Fibroblast of lung (primary cell): Measurements from ENCODE around the gene SNX19. TPM values are rescaled to one million over a fixed set of nuclear protein-coding genes. Genes with fewer than 3 reads are reported as not detected.

Experiments used
- DNase-seq, 2 donors: peaks; one replicate each; pipeline versions ENCODE4 v3.0.0 to v3.0.0-alpha.2; 2010; ENCODE audit warnings: low read depth in 2 of 2
- H2AFZ ChIP-seq: 2 replicates; pipeline ENCODE4 v1.5.1; 2012; ENCODE audit warnings: low read length, control low read depth, inconsistent platforms
- H3K27ac ChIP-seq: 2 replicates; pipeline ENCODE4 v1.5.1; 2011; ENCODE audit warnings: low read length, control low read depth; ENCODE audit not compliant: insufficient read depth
- H3K27me3 ChIP-seq: 2 replicates; pipeline ENCODE4 v1.5.1; 2011; ENCODE audit warnings: mild to moderate bottlenecking, low read length; ENCODE audit not compliant: control insufficient read depth, insufficient read depth
- H3K36me3 ChIP-seq: 2 replicates; pipeline ENCODE4 v1.5.1; 2011; ENCODE audit warnings: low read length; ENCODE audit not compliant: control insufficient read depth, insufficient read depth
- H3K4me1 ChIP-seq: 2 replicates; pipeline ENCODE4 v1.5.1; 2011; ENCODE audit warnings: low read length; ENCODE audit not compliant: control insufficient read depth, insufficient read depth; ENCODE audit errors: extremely low read depth
- H3K4me2 ChIP-seq: 2 replicates; pipeline ENCODE4 v1.5.1; 2011; ENCODE audit warnings: low read length, control low read depth; ENCODE audit not compliant: insufficient read depth; ENCODE audit errors: extremely low read depth
- H3K4me3 ChIP-seq, 4 experiments: fragments of 200-600 bp in 1 of 4; sonication (generic) in 1 of 4; replicated peaks in 1 of 4; 2 replicates each; pipeline ENCODE4 v1.5.1; 2011 to 2016; ENCODE audit warnings: low read length in 4 of 4, low read depth in 3 of 4, mild to moderate bottlenecking in 3 of 4, control low read depth in 2 of 4, inconsistent platforms in 1 of 4, mixed read lengths in 1 of 4; ENCODE audit not compliant: insufficient read depth in 1 of 4; ENCODE audit errors: control extremely low read depth in 1 of 4
- H3K79me2 ChIP-seq: 2 replicates; pipeline ENCODE4 v1.5.1; 2012; ENCODE audit warnings: mild to moderate bottlenecking, low read length, inconsistent platforms; ENCODE audit not compliant: control insufficient read depth, insufficient read depth
- H3K9ac ChIP-seq: 2 replicates; pipeline ENCODE4 v1.5.1; 2011; ENCODE audit warnings: mild to moderate bottlenecking, low read length, control low read depth; ENCODE audit not compliant: insufficient read depth
- H3K9me3 ChIP-seq: 2 replicates; pipeline ENCODE4 v1.5.1; 2012; ENCODE audit warnings: low read depth, low read length; ENCODE audit not compliant: control insufficient read depth, insufficient read depth
- H4K20me1 ChIP-seq: 2 replicates; pipeline ENCODE4 v1.5.1; 2011; ENCODE audit warnings: low read length; ENCODE audit not compliant: control insufficient read depth, insufficient read depth; ENCODE audit errors: extremely low read depth
- EZH2 ChIP-seq: IDR thresholded peaks from 2 replicates; pipeline ENCODE4 v1.5.1; 2012; ENCODE audit warnings: low read length, control low read depth, mild to moderate bottlenecking; ENCODE audit errors: missing control alignments
- polyA plus RNA-seq, 2 donors: library from polyadenylated mRNA; depleted of rRNA in 1 of 2; stranded (reverse) in 1 of 2; unstranded in 1 of 2; fragments of >200 nt; gene quantifications; 2 replicates each; pipeline ENCODE4 v1.2.1, GENCODE V29; 2011 to 2012; ENCODE audit warnings: missing spikeins in 1 of 2
- total RNA-seq: library from RNA; depleted of rRNA; stranded (reverse); fragments of >200 nt; gene quantifications from 2 replicates; pipeline ENCODE4 v1.2.1, GENCODE V29; 2014
- TF ChIP-seq, protein P1 (sequence below), 2 donors: IDR thresholded peaks in 1 of 2; conservative IDR thresholded peaks in 1 of 2; 1 replicate in 1 of 2; 2 replicates in 1 of 2; pipeline ENCODE4 v1.5.1; 2011 to 2012; ENCODE audit warnings: low read length in 2 of 2, control low read depth in 1 of 2, inconsistent platforms in 1 of 2, low read depth in 1 of 2, mild to moderate bottlenecking in 1 of 2

Gene SNX19
- total and polyA plus RNA-seq, 2 donors (not counting 1 experiment from before 2014, with no cell fraction given) = 76.6 to 91.7 TPM

DNA sequence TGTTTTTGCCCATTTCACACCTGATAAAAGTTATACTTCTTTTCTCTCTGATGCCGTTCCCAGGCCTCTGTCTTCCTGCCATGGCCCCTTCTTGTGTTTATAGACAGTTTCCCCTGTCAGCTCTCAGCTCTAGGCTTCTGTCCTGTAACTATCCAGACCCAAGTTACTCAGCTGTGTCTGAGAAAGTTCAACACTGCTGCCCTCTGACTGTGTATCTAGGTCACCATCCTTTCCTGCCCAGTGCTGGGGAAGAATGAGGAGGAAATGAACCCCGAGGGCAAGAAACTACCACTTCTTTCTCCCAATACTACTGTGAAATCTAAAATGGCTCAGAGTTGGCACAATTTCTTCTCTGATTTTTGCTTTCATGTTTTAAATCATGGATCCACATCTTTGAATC lies 29.6 kb downstream of the SNX19 start:
- no peak overlapping the region for H3K4me3 ChIP-seq
- H3K36me3 ChIP-seq = no peaks in the 10 kb centered on the region
- H2AFZ ChIP-seq = no peak overlapping the region
- DNase-seq = peak in 1 of 2 donors; percentile 21
- peaks cover 4% of the 10 kb centered on the region for H3K4me1 ChIP-seq
- H4K20me1 ChIP-seq = no peaks in the 10 kb centered on the region
- no peak overlapping the region for H3K9ac ChIP-seq
- no peaks in the 10 kb centered on the region for H3K9me3 ChIP-seq
- H3K27me3 ChIP-seq = no peaks in the 10 kb centered on the region
- no peak overlapping the region for H3K27ac ChIP-seq
- no peak for TF ChIP-seq EZH2
- TF ChIP-seq, protein P1, sequence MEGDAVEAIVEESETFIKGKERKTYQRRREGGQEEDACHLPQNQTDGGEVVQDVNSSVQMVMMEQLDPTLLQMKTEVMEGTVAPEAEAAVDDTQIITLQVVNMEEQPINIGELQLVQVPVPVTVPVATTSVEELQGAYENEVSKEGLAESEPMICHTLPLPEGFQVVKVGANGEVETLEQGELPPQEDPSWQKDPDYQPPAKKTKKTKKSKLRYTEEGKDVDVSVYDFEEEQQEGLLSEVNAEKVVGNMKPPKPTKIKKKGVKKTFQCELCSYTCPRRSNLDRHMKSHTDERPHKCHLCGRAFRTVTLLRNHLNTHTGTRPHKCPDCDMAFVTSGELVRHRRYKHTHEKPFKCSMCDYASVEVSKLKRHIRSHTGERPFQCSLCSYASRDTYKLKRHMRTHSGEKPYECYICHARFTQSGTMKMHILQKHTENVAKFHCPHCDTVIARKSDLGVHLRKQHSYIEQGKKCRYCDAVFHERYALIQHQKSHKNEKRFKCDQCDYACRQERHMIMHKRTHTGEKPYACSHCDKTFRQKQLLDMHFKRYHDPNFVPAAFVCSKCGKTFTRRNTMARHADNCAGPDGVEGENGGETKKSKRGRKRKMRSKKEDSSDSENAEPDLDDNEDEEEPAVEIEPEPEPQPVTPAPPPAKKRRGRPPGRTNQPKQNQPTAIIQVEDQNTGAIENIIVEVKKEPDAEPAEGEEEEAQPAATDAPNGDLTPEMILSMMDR (conservative IDR thresholded peaks at IDR 0.05 in 1 of 2, IDR thresholded peaks at IDR 0.05 in 1 of 2; ENCODE audit: low read depth in 1 of 2, low read length in 2 of 2) = no peak
- H3K79me2 ChIP-seq = no peaks in the 10 kb centered on the region
- H3K4me2 ChIP-seq = no peak overlapping the region

DNA sequence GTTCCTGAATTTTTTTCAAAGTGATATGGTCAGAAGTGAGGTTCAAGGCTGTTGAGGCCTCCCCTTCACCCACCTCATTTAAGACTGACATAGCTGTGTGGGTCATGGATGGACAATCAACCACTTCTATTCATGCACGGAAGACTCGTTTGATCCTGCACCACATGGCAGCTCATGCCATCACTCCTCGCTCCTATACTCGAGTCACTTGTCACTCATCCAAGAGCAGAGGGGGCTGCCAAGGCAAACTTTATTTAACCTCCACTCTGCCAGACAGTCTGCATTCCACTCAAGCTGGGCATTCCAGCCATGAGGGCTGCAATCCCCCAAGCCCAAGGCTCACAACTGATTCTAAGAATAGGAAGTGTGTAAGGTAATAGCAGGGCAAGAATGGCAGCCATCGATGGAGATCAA lies 34.1 kb downstream of the SNX19 start:
- no peaks in the 10 kb centered on the region for H3K9me3 ChIP-seq
- H3K36me3 ChIP-seq = peaks cover 9% of the 10 kb centered on the region
- no peak overlapping the region for H3K27ac ChIP-seq
- H3K9ac ChIP-seq = no peak overlapping the region
- H2AFZ ChIP-seq = no peak overlapping the region
- no peaks in the 10 kb centered on the region for H3K27me3 ChIP-seq
- TF ChIP-seq, protein P1 (conservative IDR thresholded peaks at IDR 0.05 in 1 of 2, IDR thresholded peaks at IDR 0.05 in 1 of 2; ENCODE audit: low read depth in 1 of 2, low read length in 2 of 2) = no peak
- no peak for TF ChIP-seq EZH2
- H3K4me3 ChIP-seq = no peak overlapping the region
- no peaks in the 10 kb centered on the region for H3K4me1 ChIP-seq
- H4K20me1 ChIP-seq = no peaks in the 10 kb centered on the region
- H3K79me2 ChIP-seq = no peaks in the 10 kb centered on the region
- H3K4me2 ChIP-seq = no peak overlapping the region
- peak in 1 of 2 donors; percentile 62 for DNase-seq

DNA sequence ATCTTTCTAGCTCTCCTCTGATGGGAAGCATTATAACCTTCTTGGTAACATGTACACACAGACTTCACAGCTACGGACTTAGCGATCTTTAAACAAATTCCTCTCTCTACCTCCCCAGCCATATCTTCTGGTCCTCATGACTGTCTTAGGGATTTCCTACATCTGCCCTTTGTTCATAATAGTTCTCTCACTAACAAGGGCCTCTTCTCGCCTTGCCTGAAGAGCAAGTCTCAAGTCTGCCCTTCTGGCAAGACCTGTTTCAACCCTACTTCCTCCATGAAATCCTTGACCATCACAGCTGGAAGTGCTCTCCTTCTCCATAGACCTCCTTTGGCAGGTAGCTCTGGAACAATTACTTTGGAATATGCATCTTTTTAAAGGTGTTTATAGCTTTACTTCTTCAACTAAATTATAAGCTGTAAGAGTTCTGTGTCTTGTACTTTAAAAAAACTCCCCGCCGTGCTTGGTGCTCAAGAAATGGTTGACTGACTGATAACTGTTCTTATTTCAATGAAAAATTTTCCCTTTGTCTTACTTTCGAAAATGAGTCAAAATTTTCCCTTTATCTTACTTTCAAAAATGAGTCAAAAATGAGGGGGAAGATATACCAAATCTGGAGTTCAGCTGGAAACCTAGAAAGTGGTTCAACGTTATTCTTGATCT lies 34.7 kb downstream of the SNX19 start:
- Histone ChIP-seq H3K9me3 (no peaks in the 10 kb centered on the region), H4K20me1 (no peaks in the 10 kb centered on the region), H3K4me3 (no peak overlapping the region), H3K79me2 (no peaks in the 10 kb centered on the region), H2AFZ (no peak overlapping the region), H3K27me3 (no peaks in the 10 kb centered on the region), H3K4me1 (no peaks in the 10 kb centered on the region), H3K4me2 (no peak overlapping the region), H3K27ac (no peak overlapping the region), H3K9ac (no peak overlapping the region), H3K36me3 (peaks cover 11% of the 10 kb centered on the region)
- TF ChIP-seq, protein P1 (conservative IDR thresholded peaks at IDR 0.05 in 1 of 2, IDR thresholded peaks at IDR 0.05 in 1 of 2; ENCODE audit: low read depth in 1 of 2, low read length in 2 of 2) = no peak
- no peak for TF ChIP-seq EZH2
- DNase-seq = no peak
